WTC11 (cell line): ENCODE data around the gene GRIA4.

Experiments used
- ESRRA ChIP-seq: sonication (generic); formaldehyde crosslinking; IDR thresholded peaks from 2 replicates; pipeline ENCODE4 v1.8.1; 2022; ENCODE audit warnings: mild to moderate bottlenecking, missing genetic modification reagents, borderline replicate concordance
- ETV6 ChIP-seq: sonication (generic); formaldehyde crosslinking; IDR thresholded peaks from 2 replicates; pipeline ENCODE4 v1.8.1; 2022; ENCODE audit warnings: mild to moderate bottlenecking, missing genetic modification reagents
- MXD4 ChIP-seq: fragments of 250-450 bp; sonication (Bioruptor Pico); IDR thresholded peaks from 2 replicates; pipeline ENCODE4 v1.8.0; 2021; ENCODE audit warnings: mild to moderate bottlenecking, moderate library complexity, borderline replicate concordance
- NFATC4 ChIP-seq: fragments of 250-450 bp; sonication (Bioruptor Pico); IDR thresholded peaks from 2 replicates; pipeline ENCODE4 v1.9.0; 2021; ENCODE audit warnings: mild to moderate bottlenecking
- SMAD3 ChIP-seq: sonication (generic); formaldehyde crosslinking; IDR thresholded peaks from 2 replicates; pipeline ENCODE4 v1.8.0; 2022; ENCODE audit warnings: missing genetic modification reagents, mild to moderate bottlenecking, borderline replicate concordance
- TCF7 ChIP-seq: sonication (generic); formaldehyde crosslinking; IDR thresholded peaks from 2 replicates; pipeline ENCODE4 v1.8.0; 2022; ENCODE audit warnings: mild to moderate bottlenecking, low read depth, missing genetic modification reagents, moderate library complexity
- ZNF121 ChIP-seq: sonication (generic); formaldehyde crosslinking; IDR thresholded peaks from 2 replicates; pipeline ENCODE4 v1.8.0; 2023; ENCODE audit warnings: missing genetic modification reagents
- ZNF232 ChIP-seq: sonication (generic); formaldehyde crosslinking; IDR thresholded peaks from 2 replicates; pipeline ENCODE4 v1.8.0; 2022; ENCODE audit warnings: mild to moderate bottlenecking, missing genetic modification reagents
- TF ChIP-seq, protein P1 (sequence below): sonication (generic); formaldehyde crosslinking; IDR thresholded peaks from 2 replicates; pipeline ENCODE4 v1.8.1; 2023; ENCODE audit warnings: mild to moderate bottlenecking, missing genetic modification reagents, moderate library complexity
- TF ChIP-seq, protein P2 (sequence below): sonication (generic); formaldehyde crosslinking; IDR thresholded peaks from 2 replicates; pipeline ENCODE4 v1.8.0; 2023; ENCODE audit warnings: mild to moderate bottlenecking, missing genetic modification reagents
- TF ChIP-seq, protein P3 (sequence below): fragments of 200-600 bp; IDR thresholded peaks from 2 replicates; pipeline ENCODE4 v1.8.0; 2022; ENCODE audit warnings: antibody characterized with exemption
- TF ChIP-seq, protein P4 (sequence below): sonication (generic); formaldehyde crosslinking; IDR thresholded peaks from 2 replicates; pipeline ENCODE4 v1.8.0; 2022; ENCODE audit warnings: mild to moderate bottlenecking, missing genetic modification reagents

DNA sequence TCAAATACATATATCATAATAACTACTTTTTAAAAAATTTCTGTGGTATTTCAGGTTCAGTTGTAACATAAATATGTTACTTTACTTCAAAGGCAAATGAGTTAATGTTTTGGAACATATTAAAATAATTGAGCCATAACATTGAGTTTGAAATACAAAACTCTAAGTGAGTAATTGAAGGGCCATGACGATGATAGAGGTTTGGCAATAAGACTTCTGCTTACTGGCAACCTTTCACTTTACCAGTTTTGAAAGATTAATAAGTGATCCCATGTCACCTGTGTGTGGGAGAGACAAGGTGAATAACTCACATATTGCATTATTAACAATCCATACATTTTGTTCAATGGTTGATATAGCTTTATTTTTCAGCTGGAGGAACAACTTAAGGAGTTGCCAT, 144.4 kb downstream of the GRIA4 start:
- TF ChIP-seq, protein P1, sequence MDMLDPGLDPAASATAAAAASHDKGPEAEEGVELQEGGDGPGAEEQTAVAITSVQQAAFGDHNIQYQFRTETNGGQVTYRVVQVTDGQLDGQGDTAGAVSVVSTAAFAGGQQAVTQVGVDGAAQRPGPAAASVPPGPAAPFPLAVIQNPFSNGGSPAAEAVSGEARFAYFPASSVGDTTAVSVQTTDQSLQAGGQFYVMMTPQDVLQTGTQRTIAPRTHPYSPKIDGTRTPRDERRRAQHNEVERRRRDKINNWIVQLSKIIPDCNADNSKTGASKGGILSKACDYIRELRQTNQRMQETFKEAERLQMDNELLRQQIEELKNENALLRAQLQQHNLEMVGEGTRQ, result no peak
- TF ChIP-seq, protein P2, sequence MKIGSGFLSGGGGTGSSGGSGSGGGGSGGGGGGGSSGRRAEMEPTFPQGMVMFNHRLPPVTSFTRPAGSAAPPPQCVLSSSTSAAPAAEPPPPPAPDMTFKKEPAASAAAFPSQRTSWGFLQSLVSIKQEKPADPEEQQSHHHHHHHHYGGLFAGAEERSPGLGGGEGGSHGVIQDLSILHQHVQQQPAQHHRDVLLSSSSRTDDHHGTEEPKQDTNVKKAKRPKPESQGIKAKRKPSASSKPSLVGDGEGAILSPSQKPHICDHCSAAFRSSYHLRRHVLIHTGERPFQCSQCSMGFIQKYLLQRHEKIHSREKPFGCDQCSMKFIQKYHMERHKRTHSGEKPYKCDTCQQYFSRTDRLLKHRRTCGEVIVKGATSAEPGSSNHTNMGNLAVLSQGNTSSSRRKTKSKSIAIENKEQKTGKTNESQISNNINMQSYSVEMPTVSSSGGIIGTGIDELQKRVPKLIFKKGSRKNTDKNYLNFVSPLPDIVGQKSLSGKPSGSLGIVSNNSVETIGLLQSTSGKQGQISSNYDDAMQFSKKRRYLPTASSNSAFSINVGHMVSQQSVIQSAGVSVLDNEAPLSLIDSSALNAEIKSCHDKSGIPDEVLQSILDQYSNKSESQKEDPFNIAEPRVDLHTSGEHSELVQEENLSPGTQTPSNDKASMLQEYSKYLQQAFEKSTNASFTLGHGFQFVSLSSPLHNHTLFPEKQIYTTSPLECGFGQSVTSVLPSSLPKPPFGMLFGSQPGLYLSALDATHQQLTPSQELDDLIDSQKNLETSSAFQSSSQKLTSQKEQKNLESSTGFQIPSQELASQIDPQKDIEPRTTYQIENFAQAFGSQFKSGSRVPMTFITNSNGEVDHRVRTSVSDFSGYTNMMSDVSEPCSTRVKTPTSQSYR, result no peak
- TF ChIP-seq, protein P3, sequence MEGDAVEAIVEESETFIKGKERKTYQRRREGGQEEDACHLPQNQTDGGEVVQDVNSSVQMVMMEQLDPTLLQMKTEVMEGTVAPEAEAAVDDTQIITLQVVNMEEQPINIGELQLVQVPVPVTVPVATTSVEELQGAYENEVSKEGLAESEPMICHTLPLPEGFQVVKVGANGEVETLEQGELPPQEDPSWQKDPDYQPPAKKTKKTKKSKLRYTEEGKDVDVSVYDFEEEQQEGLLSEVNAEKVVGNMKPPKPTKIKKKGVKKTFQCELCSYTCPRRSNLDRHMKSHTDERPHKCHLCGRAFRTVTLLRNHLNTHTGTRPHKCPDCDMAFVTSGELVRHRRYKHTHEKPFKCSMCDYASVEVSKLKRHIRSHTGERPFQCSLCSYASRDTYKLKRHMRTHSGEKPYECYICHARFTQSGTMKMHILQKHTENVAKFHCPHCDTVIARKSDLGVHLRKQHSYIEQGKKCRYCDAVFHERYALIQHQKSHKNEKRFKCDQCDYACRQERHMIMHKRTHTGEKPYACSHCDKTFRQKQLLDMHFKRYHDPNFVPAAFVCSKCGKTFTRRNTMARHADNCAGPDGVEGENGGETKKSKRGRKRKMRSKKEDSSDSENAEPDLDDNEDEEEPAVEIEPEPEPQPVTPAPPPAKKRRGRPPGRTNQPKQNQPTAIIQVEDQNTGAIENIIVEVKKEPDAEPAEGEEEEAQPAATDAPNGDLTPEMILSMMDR, result no peak
- TF ChIP-seq NFATC4 (no peak), SMAD3 (no peak), ZNF121 (CRISPR knock-in tag) (no peak), MXD4 (CRISPR knock-in tag) (no peak), ETV6 (CRISPR knock-in tag) (no peak), ZNF232 (CRISPR knock-in tag) (no peak), ESRRA (CRISPR knock-in tag) (no peak), TCF7 (CRISPR knock-in tag) (no peak)
- TF ChIP-seq, protein P4, sequence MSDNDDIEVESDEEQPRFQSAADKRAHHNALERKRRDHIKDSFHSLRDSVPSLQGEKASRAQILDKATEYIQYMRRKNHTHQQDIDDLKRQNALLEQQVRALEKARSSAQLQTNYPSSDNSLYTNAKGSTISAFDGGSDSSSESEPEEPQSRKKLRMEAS, result no peak
